SK-N-SH (cell line): ENCODE data around the gene TP53I13. TPM values are rescaled to one million over a fixed set of nuclear protein-coding genes. Genes with fewer than 3 reads are reported as not detected.

Source experiments
- CTCF ChIA-PET: fragments of 300-600, 350-600 bp; formaldehyde crosslinking; extraction: SDS; loops from one replicate; lab custom pipeline; 2021; lab: Yijun Ruan, JAX
- POLR2A ChIA-PET: fragments of 350-600 bp; sonication (Branson Sonifier 250); formaldehyde crosslinking; extraction: SDS; loops from one replicate; lab custom pipeline; 2020; ENCODE audit warnings: antibody characterized with exemption, inconsistent platforms; lab: Yijun Ruan, JAX
- DNase-seq: peaks from one replicate; pipeline ENCODE4 v3.0.0; 2012
- H2AFZ ChIP-seq: fragments of 200-600 bp; sonication (generic); 2 replicates; pipeline ENCODE4 v1.8.1; 2016; ENCODE audit warnings: antibody characterized with exemption, mild to moderate bottlenecking, low read depth
- H3F3A ChIP-seq: fragments of 200-600 bp; sonication (generic); replicated peaks from 2 replicates; pipeline ENCODE3; 2016; ENCODE audit warnings: antibody characterized with exemption, mild to moderate bottlenecking; ENCODE audit not compliant: insufficient read depth
- H3K27ac ChIP-seq, 2 experiments: fragments of 200-500 bp in 1 of 2; fragments of 200-600 bp in 1 of 2; sonication (Bioruptor generic) in 1 of 2; sonication (generic), shearing (Covaris generic) in 1 of 2; 2 replicates each; pipeline versions ENCODE4 v1.5.1 to v1.6.1; 2014 to 2016; ENCODE audit warnings: low read depth in 2 of 2, inconsistent platforms in 1 of 2, low read length in 1 of 2, mild to moderate bottlenecking in 1 of 2, mixed read lengths in 1 of 2
- H3K27me3 ChIP-seq: fragments of 200-600 bp; sonication (generic), shearing (Covaris generic); 2 replicates; pipeline ENCODE4 v1.6.1; 2016; ENCODE audit warnings: mixed run types; ENCODE audit not compliant: insufficient read depth
- H3K36me3 ChIP-seq, 2 experiments: fragments of 200-500 bp in 1 of 2; fragments of 200-600 bp in 1 of 2; sonication (Bioruptor generic) in 1 of 2; sonication (generic) in 1 of 2; replicated peaks in 1 of 2; 2 replicates each; pipeline versions ENCODE3 to v1.5.1; 2014 to 2016; ENCODE audit warnings: low read length in 1 of 2, mild to moderate bottlenecking in 1 of 2; ENCODE audit not compliant: insufficient read depth in 2 of 2, control insufficient read depth in 1 of 2
- H3K4me1 ChIP-seq, 2 experiments: fragments of 200-500 bp in 1 of 2; fragments of 200-600 bp in 1 of 2; sonication (Bioruptor generic) in 1 of 2; sonication (generic), shearing (Covaris generic) in 1 of 2; 2 replicates each; pipeline versions ENCODE4 v1.5.1 to v1.6.1; 2014 to 2016; ENCODE audit warnings: low read depth in 1 of 2, low read length in 1 of 2, mixed run types in 1 of 2; ENCODE audit not compliant: insufficient read depth in 2 of 2, control insufficient read depth in 1 of 2
- H3K4me2 ChIP-seq: fragments of 200-600 bp; sonication (generic), shearing (Covaris generic); 2 replicates; pipeline ENCODE4 v1.6.1; 2017; ENCODE audit warnings: mixed run types
- H3K4me3 ChIP-seq, 2 experiments: fragments of 200-500 bp in 1 of 2; fragments of 200-600 bp in 1 of 2; sonication (Bioruptor generic) in 1 of 2; sonication (generic), shearing (Covaris generic) in 1 of 2; 2 replicates each; pipeline versions ENCODE4 v1.5.1 to v1.8.1; 2014 to 2016; ENCODE audit warnings: low read depth in 2 of 2, inconsistent platforms in 1 of 2, low read length in 1 of 2, mild to moderate bottlenecking in 1 of 2, mixed read lengths in 1 of 2, moderate library complexity in 1 of 2
- H3K79me2 ChIP-seq: fragments of 200-600 bp; sonication (generic); 2 replicates; pipeline ENCODE4 v1.8.1; 2017; ENCODE audit warnings: mild to moderate bottlenecking; ENCODE audit not compliant: insufficient read depth
- H3K9ac ChIP-seq: fragments of 200-600 bp; sonication (generic); 2 replicates; pipeline ENCODE4 v1.6.1; 2017; ENCODE audit warnings: mixed run types
- H3K9me2 ChIP-seq: fragments of 200-600 bp; sonication (generic); 2 replicates; pipeline ENCODE4 v1.6.1; 2017; ENCODE audit warnings: mixed run types
- H3K9me3 ChIP-seq: fragments of 200-600 bp; sonication (generic); 2 replicates; pipeline ENCODE4 v1.6.1; 2017; ENCODE audit warnings: mixed run types, mild to moderate bottlenecking, moderate library complexity
- H4K20me1 ChIP-seq: fragments of 200-600 bp; sonication (generic); 2 replicates; pipeline ENCODE4 v1.6.1; 2017; ENCODE audit warnings: mild to moderate bottlenecking, mixed run types; ENCODE audit not compliant: insufficient read depth
- CHD2 ChIP-seq: fragments of 150-350 bp; IDR thresholded peaks from 2 replicates; pipeline ENCODE4 v1.6.1; 2018; ENCODE audit warnings: low read length; ENCODE audit not compliant: partially characterized antibody
- EP300 ChIP-seq, 2 experiments: IDR thresholded peaks; 2 replicates each; pipeline versions ENCODE4 v1.4.0 to v1.6.1; 2012; ENCODE audit warnings: borderline replicate concordance in 1 of 2, low read depth in 1 of 2, low read length in 1 of 2
- EZH2phosphoT487 ChIP-seq: fragments of 200-600 bp; sonication (generic); IDR thresholded peaks from 2 replicates; pipeline ENCODE4 v1.6.1; 2017; ENCODE audit warnings: low read depth, mixed run types, mild to moderate bottlenecking, antibody characterized with exemption, moderate library complexity, borderline replicate concordance
- FOXJ3 ChIP-seq: sonication (generic); formaldehyde crosslinking; IDR thresholded peaks from 2 replicates; pipeline ENCODE4 v1.5.1; 2020; ENCODE audit warnings: mild to moderate bottlenecking, missing genetic modification reagents
- GABPA ChIP-seq: IDR thresholded peaks from 2 replicates; pipeline ENCODE4 v1.4.0; 2012; ENCODE audit warnings: low read depth, mild to moderate bottlenecking
- GATA2 ChIP-seq: sonication (generic); formaldehyde crosslinking; IDR thresholded peaks from 2 replicates; pipeline ENCODE4 v1.5.0; 2020; ENCODE audit warnings: mild to moderate bottlenecking, missing genetic modification reagents
- MEF2A ChIP-seq: IDR thresholded peaks from 2 replicates; pipeline ENCODE4 v1.4.0; 2012; ENCODE audit warnings: low read depth, borderline replicate concordance
- POLR2AphosphoS5 ChIP-seq: IDR thresholded peaks from 2 replicates; pipeline ENCODE4 v1.6.1; 2012; ENCODE audit warnings: low read depth, low read length
- RFX5 ChIP-seq: IDR thresholded peaks from 2 replicates; pipeline ENCODE4 v1.6.1; 2012; ENCODE audit warnings: mild to moderate bottlenecking, improper control_type of control experiment, low read length
- SIN3A ChIP-seq: IDR thresholded peaks from 2 replicates; pipeline ENCODE4 v1.6.1; 2012; ENCODE audit warnings: low read depth, mild to moderate bottlenecking, low read length, moderate library complexity, borderline replicate concordance
- SMC3 ChIP-seq: IDR thresholded peaks from 2 replicates; pipeline ENCODE4 v1.6.1; 2012; ENCODE audit warnings: low read depth, low read length, improper control_type of control experiment
- TCF12 ChIP-seq: IDR thresholded peaks from 2 replicates; pipeline ENCODE4 v1.4.0; 2012
- WGBS: methylation state at CpG from one replicate; pipeline ENCODE4 v1.1.6; 2017; ENCODE audit warnings: low lambda C conversion rate; 5-methylcytosine and 5-hydroxymethylcytosine counted together
- polyA plus RNA-seq, 3 experiments: library from polyadenylated mRNA; depleted of rRNA; stranded (reverse); fragments of >200 nt; gene quantifications; 2 replicates each; pipeline ENCODE4 v1.2.3, GENCODE V29; 2012
- TF ChIP-seq, protein P1 (sequence below): IDR thresholded peaks from 2 replicates; pipeline ENCODE4 v1.6.1; 2012; ENCODE audit warnings: mild to moderate bottlenecking, low read depth, low read length, moderate library complexity
- TF ChIP-seq, protein P2 (sequence below): fragments of 200-600 bp; sonication (generic); IDR thresholded peaks from 2 replicates; pipeline ENCODE4 v1.6.1; 2017; ENCODE audit warnings: antibody characterized with exemption, mild to moderate bottlenecking, moderate library complexity

The TP53I13 gene
- polyA plus RNA-seq, 1 of the 3 experiments (the other 2 are of a cell fraction), result 39.2 TPM

DNA sequence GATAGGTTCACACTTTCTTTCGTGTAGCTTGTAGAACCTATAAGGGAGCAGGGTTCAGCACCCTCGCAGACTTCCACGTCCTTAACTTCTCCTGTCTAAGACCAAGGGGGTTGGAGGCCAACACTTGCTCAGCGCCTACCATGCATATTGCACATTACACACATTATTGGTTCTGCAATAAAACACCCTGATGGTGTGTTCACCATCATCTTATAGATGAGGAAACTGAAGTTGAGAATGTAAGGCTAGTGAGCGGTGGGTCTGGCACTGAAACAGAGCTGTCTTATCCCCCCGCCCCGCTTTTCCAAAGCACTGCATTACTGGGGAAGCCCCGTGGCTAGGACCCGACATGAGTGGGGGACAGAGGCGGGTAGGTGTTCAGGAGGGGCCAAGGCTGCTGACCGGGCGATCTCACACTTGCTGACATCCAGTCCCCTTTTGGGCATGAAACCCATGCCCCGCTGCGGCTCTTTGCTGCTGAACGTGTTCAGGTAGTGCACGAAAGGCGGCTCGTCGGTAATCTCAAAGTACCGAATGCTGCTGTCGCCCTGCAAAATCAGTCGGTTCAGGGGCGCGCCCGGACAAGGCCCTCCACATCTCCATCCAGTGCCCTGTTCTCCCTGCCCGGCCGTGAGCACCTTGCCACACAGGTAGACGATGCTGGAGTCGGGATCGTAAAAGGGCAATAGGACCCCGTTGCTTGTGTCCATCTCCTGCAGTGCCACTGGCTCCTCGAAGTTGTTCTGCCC, 48.0 kb downstream of the TP53I13 start:
- TF ChIP-seq RFX5 (no peak), GABPA (no peak), SMC3 (no peak), CHD2 (no peak), SIN3A (no peak), GATA2 (no peak), EP300 (IDR thresholded peaks at IDR 0.05; ENCODE audit: borderline replicate concordance in 1 of 2, low read depth in 1 of 2, low read length in 1 of 2) (no peak), POLR2AphosphoS5 (no peak), EZH2phosphoT487 (no peak), TCF12 (no peak), MEF2A (no peak), FOXJ3 (CRISPR knock-in tag) (no peak)
- TF ChIP-seq, protein P1, sequence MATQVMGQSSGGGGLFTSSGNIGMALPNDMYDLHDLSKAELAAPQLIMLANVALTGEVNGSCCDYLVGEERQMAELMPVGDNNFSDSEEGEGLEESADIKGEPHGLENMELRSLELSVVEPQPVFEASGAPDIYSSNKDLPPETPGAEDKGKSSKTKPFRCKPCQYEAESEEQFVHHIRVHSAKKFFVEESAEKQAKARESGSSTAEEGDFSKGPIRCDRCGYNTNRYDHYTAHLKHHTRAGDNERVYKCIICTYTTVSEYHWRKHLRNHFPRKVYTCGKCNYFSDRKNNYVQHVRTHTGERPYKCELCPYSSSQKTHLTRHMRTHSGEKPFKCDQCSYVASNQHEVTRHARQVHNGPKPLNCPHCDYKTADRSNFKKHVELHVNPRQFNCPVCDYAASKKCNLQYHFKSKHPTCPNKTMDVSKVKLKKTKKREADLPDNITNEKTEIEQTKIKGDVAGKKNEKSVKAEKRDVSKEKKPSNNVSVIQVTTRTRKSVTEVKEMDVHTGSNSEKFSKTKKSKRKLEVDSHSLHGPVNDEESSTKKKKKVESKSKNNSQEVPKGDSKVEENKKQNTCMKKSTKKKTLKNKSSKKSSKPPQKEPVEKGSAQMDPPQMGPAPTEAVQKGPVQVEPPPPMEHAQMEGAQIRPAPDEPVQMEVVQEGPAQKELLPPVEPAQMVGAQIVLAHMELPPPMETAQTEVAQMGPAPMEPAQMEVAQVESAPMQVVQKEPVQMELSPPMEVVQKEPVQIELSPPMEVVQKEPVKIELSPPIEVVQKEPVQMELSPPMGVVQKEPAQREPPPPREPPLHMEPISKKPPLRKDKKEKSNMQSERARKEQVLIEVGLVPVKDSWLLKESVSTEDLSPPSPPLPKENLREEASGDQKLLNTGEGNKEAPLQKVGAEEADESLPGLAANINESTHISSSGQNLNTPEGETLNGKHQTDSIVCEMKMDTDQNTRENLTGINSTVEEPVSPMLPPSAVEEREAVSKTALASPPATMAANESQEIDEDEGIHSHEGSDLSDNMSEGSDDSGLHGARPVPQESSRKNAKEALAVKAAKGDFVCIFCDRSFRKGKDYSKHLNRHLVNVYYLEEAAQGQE, result no peak
- TF ChIP-seq, protein P2, sequence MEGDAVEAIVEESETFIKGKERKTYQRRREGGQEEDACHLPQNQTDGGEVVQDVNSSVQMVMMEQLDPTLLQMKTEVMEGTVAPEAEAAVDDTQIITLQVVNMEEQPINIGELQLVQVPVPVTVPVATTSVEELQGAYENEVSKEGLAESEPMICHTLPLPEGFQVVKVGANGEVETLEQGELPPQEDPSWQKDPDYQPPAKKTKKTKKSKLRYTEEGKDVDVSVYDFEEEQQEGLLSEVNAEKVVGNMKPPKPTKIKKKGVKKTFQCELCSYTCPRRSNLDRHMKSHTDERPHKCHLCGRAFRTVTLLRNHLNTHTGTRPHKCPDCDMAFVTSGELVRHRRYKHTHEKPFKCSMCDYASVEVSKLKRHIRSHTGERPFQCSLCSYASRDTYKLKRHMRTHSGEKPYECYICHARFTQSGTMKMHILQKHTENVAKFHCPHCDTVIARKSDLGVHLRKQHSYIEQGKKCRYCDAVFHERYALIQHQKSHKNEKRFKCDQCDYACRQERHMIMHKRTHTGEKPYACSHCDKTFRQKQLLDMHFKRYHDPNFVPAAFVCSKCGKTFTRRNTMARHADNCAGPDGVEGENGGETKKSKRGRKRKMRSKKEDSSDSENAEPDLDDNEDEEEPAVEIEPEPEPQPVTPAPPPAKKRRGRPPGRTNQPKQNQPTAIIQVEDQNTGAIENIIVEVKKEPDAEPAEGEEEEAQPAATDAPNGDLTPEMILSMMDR, result no peak
- no peaks in the 10 kb centered on the region for H4K20me1 ChIP-seq
- H3K36me3 ChIP-seq, result peaks cover 0 to 19% of the 10 kb centered on the region in 2 experiments
- no peak overlapping the region for H3K4me2 ChIP-seq
- H3K27me3 ChIP-seq, result no peaks in the 10 kb centered on the region
- H3K79me2 ChIP-seq, result no peaks in the 10 kb centered on the region
- H3K27ac ChIP-seq, result no peak overlapping the region; a peak in 1 of 4 replicates
- H3F3A ChIP-seq, result no peaks in the 10 kb centered on the region
- no peak for DNase-seq
- H3K4me1 ChIP-seq, result peaks cover 14 to 38% of the 10 kb centered on the region in 2 experiments; a peak in 2 of 4 replicates
- H3K9ac ChIP-seq, result no peak overlapping the region
- no peaks in the 10 kb centered on the region for H3K9me2 ChIP-seq
- POLR2A ChIA-PET, result interaction anchor here (0.8 kb wide), 1 partner anchor 10 kb away, joined by 3 read pairs; no protein-coding TSS in a partner anchor
- H3K4me3 ChIP-seq, result no peak overlapping the region
- 96% methylated on average over 27 of the region's 32 CpGs for WGBS
- no peaks in the 10 kb centered on the region for H3K9me3 ChIP-seq
- CTCF ChIA-PET, result interaction anchor here (0.6 to 2.2 kb wide), 11 partner anchors 8 to 477 kb away, joined by 3 to 11 read pairs (median 4); no protein-coding TSS in a partner anchor
- no peak overlapping the region for H2AFZ ChIP-seq
